Measurements from ENCODE around the gene DHRS12. TPM values are rescaled to one million over a fixed set of nuclear protein-coding genes. Genes with fewer than 3 reads are reported as not detected.
A peak's percentile ranks its signal among the peaks of the same experiment; 100 is the strongest.

DHRS12 gene
- total RNA-seq, 1 donor from 2014 or later, result 17.3 TPM

GRCh38 chr13:51733374-51734298, 70.3 kb downstream of the DHRS12 start:
- Mint-ChIP-seq H3K27ac (no peak overlapping the region), H3K4me1 (no peaks in the 10 kb centered on the region)

DNA sequence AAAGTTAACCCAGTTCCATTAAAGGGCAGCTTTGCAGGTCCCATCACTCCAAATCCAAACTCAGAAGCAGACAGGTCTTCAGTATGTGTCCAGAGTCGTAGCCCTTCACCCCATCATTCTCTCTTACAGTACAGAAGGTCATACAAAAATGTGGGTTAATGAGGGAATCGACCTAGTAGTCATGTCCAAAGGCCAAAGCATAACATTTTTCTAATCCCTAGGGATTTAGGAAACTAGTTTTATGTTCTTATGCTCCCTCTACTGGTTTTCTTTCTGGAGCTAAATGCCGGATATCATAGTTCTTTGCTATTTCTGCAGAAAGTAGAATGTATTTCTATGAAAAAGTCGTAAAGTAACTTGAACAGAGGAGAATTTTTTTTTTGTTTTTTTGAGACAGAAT, 72.2 kb downstream of the DHRS12 start:
- no peak for DNase-seq (ENCODE audit: low spot score in 2 of 2, unreplicated experiment in 2 of 2)
- H3K4me1 Mint-ChIP-seq, result no peaks in the 10 kb centered on the region
- TF ChIP-seq CTCF (IDR thresholded peaks at IDR 0.05; ENCODE audit: unreplicated experiment), result no peak
- H3K27ac Mint-ChIP-seq, result peak overlapping the region; percentile 36
- H3K27me3 Mint-ChIP-seq (ENCODE audit: low read depth), result no peaks in the 10 kb centered on the region
- peaks cover 3% of the 10 kb centered on the region for H3K36me3 Mint-ChIP-seq
- no peak overlapping the region for H3K4me3 Mint-ChIP-seq
- no peaks in the 10 kb centered on the region for H3K9me3 Mint-ChIP-seq

More at GRCh38 chr13:51733374-51734298, 70.3 kb downstream of the DHRS12 start:
- TF ChIP-seq CTCF (IDR thresholded peaks at IDR 0.05; ENCODE audit: unreplicated experiment), result no peak
- H3K9me3 Mint-ChIP-seq, result no peaks in the 10 kb centered on the region
- H3K27me3 Mint-ChIP-seq (ENCODE audit: low read depth), result no peaks in the 10 kb centered on the region
- no peak for DNase-seq (ENCODE audit: low spot score in 2 of 2, unreplicated experiment in 2 of 2)
- H3K4me3 Mint-ChIP-seq, result no peak overlapping the region
- peaks cover 3% of the 10 kb centered on the region for H3K36me3 Mint-ChIP-seq

DNA sequence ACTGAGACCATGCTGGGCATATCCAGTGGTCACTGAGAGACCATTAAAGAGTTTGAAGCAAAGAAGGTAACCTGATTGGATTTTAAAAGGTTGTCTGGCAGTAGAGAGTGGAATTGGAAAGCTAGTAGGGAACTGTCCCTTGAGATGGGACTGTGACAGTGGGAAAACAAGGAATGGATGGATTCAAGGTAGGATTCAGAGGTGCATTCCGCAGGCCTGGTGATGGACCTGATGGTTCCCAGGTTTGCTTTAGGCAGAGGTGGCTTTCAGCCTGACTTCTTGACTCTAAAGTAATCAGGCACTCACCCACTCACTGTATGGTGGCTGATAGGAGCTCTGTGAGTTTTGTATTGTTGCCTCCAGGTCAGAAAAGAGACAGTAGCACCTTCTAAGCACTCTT, 73.0 kb downstream of the DHRS12 start:
- H3K27me3 Mint-ChIP-seq (ENCODE audit: low read depth), result no peaks in the 10 kb centered on the region
- no peak for TF ChIP-seq CTCF (IDR thresholded peaks at IDR 0.05; ENCODE audit: unreplicated experiment)
- no peaks in the 10 kb centered on the region for H3K4me1 Mint-ChIP-seq
- H3K4me3 Mint-ChIP-seq, result no peak overlapping the region
- no peak overlapping the region for H3K27ac Mint-ChIP-seq
- H3K9me3 Mint-ChIP-seq, result no peaks in the 10 kb centered on the region
- peaks cover 4% of the 10 kb centered on the region for H3K36me3 Mint-ChIP-seq
- DNase-seq (ENCODE audit: low spot score in 2 of 2, unreplicated experiment in 2 of 2), result no peak

GRCh38 chr13:51729866-51730553, 74.0 kb downstream of the DHRS12 start:
- Mint-ChIP-seq H3K4me3 (no peak overlapping the region), H3K36me3 (peaks cover 2% of the 10 kb centered on the region), H3K9me3 (no peaks in the 10 kb centered on the region), H3K27ac (no peak overlapping the region), H3K4me1 (no peaks in the 10 kb centered on the region), H3K27me3 (ENCODE audit: low read depth) (no peaks in the 10 kb centered on the region)
- TF ChIP-seq CTCF (IDR thresholded peaks at IDR 0.05; ENCODE audit: unreplicated experiment), result no peak
- no peak for DNase-seq (ENCODE audit: low spot score in 2 of 2, unreplicated experiment in 2 of 2)

- H3K4me1 Mint-ChIP-seq, result no peaks in the 10 kb centered on the region
- no peak for DNase-seq (ENCODE audit: low spot score in 2 of 2, unreplicated experiment in 2 of 2)
- no peak overlapping the region for H3K27ac Mint-ChIP-seq
- no peaks in the 10 kb centered on the region for H3K27me3 Mint-ChIP-seq (ENCODE audit: low read depth)
- peaks cover 2% of the 10 kb centered on the region for H3K36me3 Mint-ChIP-seq
- H3K9me3 Mint-ChIP-seq, result no peaks in the 10 kb centered on the region
- TF ChIP-seq CTCF (IDR thresholded peaks at IDR 0.05; ENCODE audit: unreplicated experiment), result no peak
- H3K4me3 Mint-ChIP-seq, result no peak overlapping the region
Observed at GRCh38 chr13:51728972-51729371, 75.0 kb downstream of the DHRS12 start.

All from mesothelial cell of epicardium (in vitro differentiated cells).